ENCODE measurements around the gene KRTAP10-6.

KRTAP10-6 gene

DNA sequence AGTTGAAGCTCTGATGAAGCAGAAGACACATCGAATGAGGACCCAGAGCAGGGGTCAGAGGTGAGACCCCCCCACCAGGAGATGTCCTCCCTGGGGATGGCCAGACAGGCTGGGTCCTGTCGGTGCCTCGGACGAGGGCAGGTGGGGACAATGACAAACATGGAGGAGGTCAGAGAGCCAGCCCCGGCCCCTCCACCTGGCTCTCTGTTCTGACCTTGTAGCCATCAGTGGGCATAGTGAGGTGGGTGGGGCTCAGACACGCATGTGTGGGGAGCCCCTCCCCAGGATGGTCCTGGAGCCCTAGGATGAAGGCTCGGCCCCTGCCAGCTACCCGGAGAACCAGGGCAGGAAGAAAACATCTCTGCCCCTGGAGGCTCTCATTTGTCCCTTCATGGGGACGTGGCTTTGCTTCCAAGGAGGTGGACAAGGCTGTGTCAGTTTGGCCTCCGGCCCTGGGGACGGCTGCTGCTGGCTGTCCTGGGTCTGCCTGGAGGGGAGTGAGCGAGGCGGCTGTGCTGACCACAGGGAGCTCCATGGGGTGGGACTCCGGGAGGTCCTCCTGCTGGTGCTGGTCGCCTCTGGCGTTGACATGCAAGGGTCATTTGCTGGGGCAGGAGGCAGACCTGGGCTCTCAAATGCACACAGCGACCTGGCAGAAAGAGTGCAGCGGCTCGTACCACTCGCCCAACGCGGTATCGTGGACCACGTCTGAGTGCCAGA, 2.6 kb downstream of the KRTAP10-6 start:
- H3K4me3 ChIP-seq (ENCODE audit: control insufficient read depth, low read depth, low read length), result no peak overlapping the region
- no peak for TF ChIP-seq CTCF (IDR thresholded peaks at IDR 0.05; ENCODE audit: control insufficient read depth, insufficient read depth, low read depth, low read length, missing control alignments)
- no peak for DNase-seq (ENCODE audit: low read depth)

- TF ChIP-seq CTCF (IDR thresholded peaks at IDR 0.05; ENCODE audit: control insufficient read depth, insufficient read depth, low read depth, low read length, missing control alignments), result no peak
- no peak overlapping the region for H3K4me3 ChIP-seq (ENCODE audit: control insufficient read depth, low read depth, low read length)
- no peak for DNase-seq (ENCODE audit: low read depth)
Measured at GRCh38 chr21:44589094-44589493, 3.2 kb downstream of the KRTAP10-6 start.

DNA sequence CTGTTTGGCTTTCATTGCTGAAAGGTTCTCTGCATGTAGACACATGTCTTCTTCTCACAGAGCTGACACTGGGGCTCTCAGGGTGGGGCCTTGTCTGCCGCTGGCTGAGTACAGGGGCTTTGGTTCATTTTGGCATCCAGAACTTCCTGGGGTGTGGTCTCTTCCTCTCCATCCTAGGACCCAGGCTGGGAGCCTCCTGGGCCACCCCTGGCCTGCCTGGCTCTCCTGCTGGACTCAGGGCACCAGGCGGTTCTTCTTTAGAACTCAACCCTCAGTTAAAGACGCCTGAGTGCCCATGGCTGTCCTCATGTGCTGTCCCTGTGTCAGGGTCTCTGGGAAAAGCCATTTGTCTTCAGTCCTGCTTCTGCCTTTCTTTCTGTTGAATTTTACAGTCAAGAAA, 6.4 kb downstream of the KRTAP10-6 start:
- no peak overlapping the region for H3K4me3 ChIP-seq (ENCODE audit: control insufficient read depth, low read depth, low read length)
- TF ChIP-seq CTCF (IDR thresholded peaks at IDR 0.05; ENCODE audit: control insufficient read depth, insufficient read depth, low read depth, low read length, missing control alignments), result no peak
- DNase-seq (ENCODE audit: low read depth), result no peak

DNA sequence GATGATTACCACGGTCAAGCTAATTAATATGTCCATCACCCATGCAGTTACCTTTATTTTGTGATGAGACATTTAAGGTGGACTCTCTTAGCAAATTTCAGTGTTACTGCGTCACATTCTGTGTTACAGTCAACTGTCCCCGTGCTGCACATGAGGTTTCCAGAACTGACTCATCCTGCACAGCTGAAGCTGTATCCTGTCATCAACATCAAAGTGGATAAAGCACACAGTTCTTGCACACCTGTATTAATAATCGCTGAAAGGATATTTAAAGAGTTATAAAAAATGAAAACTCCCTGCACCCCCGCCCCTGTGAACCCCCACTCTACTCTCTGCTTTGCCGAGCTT, 8.5 kb downstream of the KRTAP10-6 start:
- no peak overlapping the region for H3K4me3 ChIP-seq (ENCODE audit: control insufficient read depth, low read depth, low read length)
- no peak for DNase-seq (ENCODE audit: low read depth)
- no peak for TF ChIP-seq CTCF (IDR thresholded peaks at IDR 0.05; ENCODE audit: control insufficient read depth, insufficient read depth, low read depth, low read length, missing control alignments)

DNA sequence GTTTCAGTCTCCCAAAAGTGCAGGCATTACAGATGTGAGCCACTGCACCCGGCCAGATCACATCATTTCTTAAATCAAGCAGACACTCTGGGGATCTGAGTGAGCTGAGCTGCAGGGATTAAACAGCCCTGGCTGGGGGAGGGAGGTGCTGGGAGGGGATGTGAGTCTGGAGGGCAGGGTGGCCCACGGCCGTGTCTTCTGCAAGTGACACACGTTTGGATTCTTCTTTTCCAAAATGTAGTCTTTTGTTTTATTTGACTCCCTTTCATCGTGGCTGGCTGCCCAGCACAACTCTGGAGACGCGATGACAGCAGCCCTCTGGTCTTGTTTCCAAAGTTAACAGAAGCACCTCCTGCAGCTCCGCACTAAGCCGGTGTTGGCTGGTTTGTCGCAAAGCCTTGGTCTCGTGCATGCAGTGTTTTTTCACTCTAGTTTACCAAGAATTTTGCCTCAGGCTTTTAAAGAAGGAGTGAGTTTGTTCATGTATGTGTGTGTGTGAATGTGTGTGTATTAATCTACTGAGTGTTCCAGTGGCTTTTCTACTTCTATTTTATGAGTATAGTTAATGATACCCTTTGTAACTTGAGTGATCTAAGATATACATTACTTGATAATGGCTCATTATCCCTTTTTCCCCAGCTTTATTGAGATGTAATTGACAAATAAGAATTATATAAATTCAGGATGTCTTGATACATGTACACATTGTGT, 9.1 kb downstream of the KRTAP10-6 start:
- DNase-seq (ENCODE audit: low read depth), result no peak
- no peak for TF ChIP-seq CTCF (IDR thresholded peaks at IDR 0.05; ENCODE audit: control insufficient read depth, insufficient read depth, low read depth, low read length, missing control alignments)
- H3K4me3 ChIP-seq (ENCODE audit: control insufficient read depth, low read depth, low read length), result no peak overlapping the region

- no peak for TF ChIP-seq CTCF (IDR thresholded peaks at IDR 0.05; ENCODE audit: control insufficient read depth, insufficient read depth, low read depth, low read length, missing control alignments)
- no peak for DNase-seq (ENCODE audit: low read depth)
- no peak overlapping the region for H3K4me3 ChIP-seq (ENCODE audit: control insufficient read depth, low read depth, low read length)
Measured at GRCh38 chr21:44582055-44582454, 10.2 kb downstream of the KRTAP10-6 start.

Data from AG09309 (cell line).